ENCODE measurements around the gene CDCP1. TPM values are rescaled to one million over a fixed set of nuclear protein-coding genes. Genes with fewer than 3 reads are reported as not detected.

The CDCP1 gene
- total RNA-seq, 4 donors from 2014 or later = 77.4 to 85.6 (median 80.3) TPM

GRCh38 chr3:45095916-45096526 lies 50.2 kb downstream of the CDCP1 start:
- Histone ChIP-seq H3K36me3 (peaks cover 23% of the 10 kb centered on the region), H3K4me3 (no peak overlapping the region), H3K9me3 (no peaks in the 10 kb centered on the region), H3K27me3 (no peaks in the 10 kb centered on the region), H3K4me1 (peaks cover 7% of the 10 kb centered on the region), H3K27ac (no peak overlapping the region)
- TF ChIP-seq POLR2A (IDR thresholded peaks at IDR 0.05) (no peak), EP300 (IDR thresholded peaks at IDR 0.05) (no peak), POLR2AphosphoS5 (IDR thresholded peaks at IDR 0.05) (no peak), CTCF (IDR thresholded peaks at IDR 0.05) (no peak)
- 87% methylated on average over 7 of the region's 7 CpGs for WGBS
- no peak for DNase-seq (ENCODE audit: low spot score in 2 of 2)

- Histone ChIP-seq H3K9me3 (no peaks in the 10 kb centered on the region), H3K27ac (no peak overlapping the region), H3K4me1 (peaks cover 18% of the 10 kb centered on the region), H3K27me3 (no peaks in the 10 kb centered on the region), H3K36me3 (peaks cover 35% of the 10 kb centered on the region), H3K4me3 (no peak overlapping the region)
- WGBS = 90% methylated on average over 4 of the region's 8 CpGs
- TF ChIP-seq POLR2A (IDR thresholded peaks at IDR 0.05) (no peak), CTCF (IDR thresholded peaks at IDR 0.05) (no peak)
- DNase-seq (ENCODE audit: low spot score in 2 of 2) = no peak
These were observed 53.0 kb downstream of the CDCP1 start for GRCh38 chr3:45093176-45093575.

GRCh38 chr3:45092132-45093031 lies 53.8 kb downstream of the CDCP1 start:
- TF ChIP-seq POLR2A (IDR thresholded peaks at IDR 0.05) (no peak), POLR2AphosphoS5 (IDR thresholded peaks at IDR 0.05) (no peak), CTCF (IDR thresholded peaks at IDR 0.05) (no peak), EP300 (IDR thresholded peaks at IDR 0.05) (no peak)
- Histone ChIP-seq H3K4me3 (no peak overlapping the region), H3K36me3 (peaks cover 35% of the 10 kb centered on the region), H3K9me3 (no peaks in the 10 kb centered on the region), H3K4me1 (peaks cover 21% of the 10 kb centered on the region), H3K27ac (no peak overlapping the region), H3K27me3 (no peaks in the 10 kb centered on the region)
- DNase-seq (ENCODE audit: low spot score in 2 of 2) = no peak
- 36% methylated on average over 12 of the region's 12 CpGs for WGBS

- Histone ChIP-seq H3K27ac (no peak overlapping the region), H3K27me3 (no peaks in the 10 kb centered on the region), H3K4me3 (no peak overlapping the region), H3K4me1 (peaks cover 21% of the 10 kb centered on the region), H3K9me3 (no peaks in the 10 kb centered on the region), H3K36me3 (peaks cover 35% of the 10 kb centered on the region)
- 100% methylated on average over 3 of the region's 4 CpGs for WGBS
- no peak for TF ChIP-seq POLR2AphosphoS5 (IDR thresholded peaks at IDR 0.05)
- TF ChIP-seq CTCF (IDR thresholded peaks at IDR 0.05) = no peak
- no peak for TF ChIP-seq EP300 (IDR thresholded peaks at IDR 0.05)
- TF ChIP-seq POLR2A (IDR thresholded peaks at IDR 0.05) = no peak
- no peak for DNase-seq (ENCODE audit: low spot score in 2 of 2)
These were observed 55.3 kb downstream of the CDCP1 start for GRCh38 chr3:45090855-45091254.
